CD4-positive, alpha-beta memory T cell (primary cell): ENCODE data around the gene TMEM154. TPM values are rescaled to one million over a fixed set of nuclear protein-coding genes. Genes with fewer than 3 reads are reported as not detected.

ENCODE experiments used
- CTCF ChIA-PET: fragments of 350-600 bp; sonication (Branson Sonifier 250); formaldehyde crosslinking; loops from one replicate; lab custom pipeline; 2021; ENCODE audit warnings: inconsistent platforms; ENCODE audit not compliant: partially characterized antibody; lab: Charles Lee
- POLR2A ChIA-PET: fragments of 350-600 bp; sonication (Branson Sonifier 250); formaldehyde crosslinking; loops from one replicate; lab custom pipeline; 2021; ENCODE audit not compliant: partially characterized antibody; lab: Charles Lee
- DNase-seq, 5 donors: peaks; one replicate each; pipeline versions ENCODE4 v3.0.0 to v3.0.0-alpha.2; 2020 to 2022; ENCODE audit warnings: mixed read lengths in 1 of 5
- H3K27ac ChIP-seq: one replicate; pipeline ENCODE4 v1.7.0; 2013; ENCODE audit warnings: low read depth, low read length
- H3K27me3 ChIP-seq: 2 replicates; pipeline ENCODE4 v1.7.0; 2013; ENCODE audit warnings: mild to moderate bottlenecking, low read length, moderate library complexity; ENCODE audit not compliant: insufficient read depth
- H3K36me3 ChIP-seq: 2 replicates; pipeline ENCODE4 v1.7.0; 2013; ENCODE audit warnings: mild to moderate bottlenecking, low read length, moderate library complexity; ENCODE audit not compliant: insufficient read depth
- H3K4me1 ChIP-seq: 2 replicates; pipeline ENCODE4 v1.7.0; 2013; ENCODE audit warnings: mild to moderate bottlenecking, low read length, moderate library complexity; ENCODE audit not compliant: insufficient read depth
- H3K4me3 ChIP-seq, 2 donors: one replicate each; pipeline ENCODE4 v1.7.0; 2013; ENCODE audit warnings: low read length in 2 of 2, mild to moderate bottlenecking in 1 of 2
- H3K9me3 ChIP-seq, 2 donors: one replicate each; pipeline ENCODE4 v1.7.0; 2013; ENCODE audit warnings: low read length in 2 of 2, control low read depth in 1 of 2; ENCODE audit not compliant: control insufficient read depth in 1 of 2
- H3K27ac Mint-ChIP-seq, 7 donors: one replicate each; pipeline ENCODE4 v1.8.0; 2020 to 2021; ENCODE audit warnings: mixed read lengths in 7 of 7, mild to moderate bottlenecking in 6 of 7, inconsistent platforms in 3 of 7, moderate library complexity in 3 of 7
- H3K27me3 Mint-ChIP-seq, 2 donors: one replicate each; pipeline ENCODE4 v1.8.0; 2020 to 2021; ENCODE audit warnings: mixed read lengths in 2 of 2
- H3K36me3 Mint-ChIP-seq, 2 donors: one replicate each; pipeline ENCODE4 v1.8.0; 2020 to 2021; ENCODE audit warnings: mixed read lengths in 2 of 2, inconsistent platforms in 1 of 2, mild to moderate bottlenecking in 1 of 2
- H3K4me1 Mint-ChIP-seq, 4 donors: one replicate each; pipeline ENCODE4 v1.8.0; 2020 to 2021; ENCODE audit warnings: mixed read lengths in 4 of 4, mild to moderate bottlenecking in 1 of 4
- H3K4me3 Mint-ChIP-seq, 8 donors: one replicate each; pipeline ENCODE4 v1.8.0; 2020 to 2021; ENCODE audit warnings: mixed read lengths in 8 of 8, mild to moderate bottlenecking in 7 of 8, moderate library complexity in 6 of 8, inconsistent platforms in 3 of 8
- H3K9me3 Mint-ChIP-seq, 8 donors: one replicate each; pipeline ENCODE4 v1.8.0; 2020 to 2021; ENCODE audit warnings: mixed read lengths in 8 of 8, mild to moderate bottlenecking in 5 of 8, inconsistent platforms in 3 of 8, moderate library complexity in 1 of 8
- intact Hi-C: fragments of 100-400 bp; cut with micrococcal nuclease; formaldehyde crosslinking; loops from one replicate; pipeline ENCODE4 v1.15.1; 2023
- polyA plus RNA-seq, 2 donors: library from polyadenylated mRNA; unstranded; fragments of 300-500 nt; fragmentation: Illumina TruSeq; gene quantifications; one replicate each; pipeline ENCODE4 v1.2.3, GENCODE V29; 2021
- total RNA-seq, 2 experiments: library from RNA; stranded (reverse); gene quantifications; one replicate each; pipeline ENCODE4 v1.2.3, GENCODE V29; 2021

TMEM154 gene
- total and polyA plus RNA-seq, 4 experiments from 2014 or later = 35.2 to 46.7 (median 40.3) TPM

- CTCF ChIA-PET = interaction anchor here (0.7 to 3.7 kb wide), 9 partner anchors 25 to 178 kb away, joined by 3 to 21 read pairs (median 7); no protein-coding TSS in a partner anchor
- POLR2A ChIA-PET = interaction anchor here (0.6 to 4.3 kb wide), 14 partner anchors 8 to 788 kb away, joined by 3 to 36 read pairs (median 3); partner anchors contain the start of genes ARFIP1, FBXW7, TIGD4 and TMEM131L
- peak overlapping the region; percentile 91 to 97 (median 96) for H3K4me3 Mint-ChIP-seq
These were observed 956 bp downstream of the TMEM154 start for GRCh38 chr4:152678841-152679240.

GRCh38 chr4:152677117-152677516 is 2.7 kb downstream of the TMEM154 start:
- intact Hi-C loops = no loop called here
- Histone ChIP-seq H3K27me3 (no peaks in the 10 kb centered on the region), H3K27ac (no peak overlapping the region), H3K4me1 (peaks cover 47% of the 10 kb centered on the region), H3K36me3 (no peaks in the 10 kb centered on the region), H3K4me3 (no peak overlapping the region), H3K9me3 (no peaks in the 10 kb centered on the region)
- POLR2A ChIA-PET = interaction anchor here (1.2 to 1.4 kb wide), 2 partner anchors 34 to 141 kb away, joined by 4 to 7 read pairs; partner anchors contain the start of gene FBXW7
- H3K4me1 Mint-ChIP-seq = peaks cover 39 to 57% (median 50%) of the 10 kb centered on the region in 4 donors
- H3K27ac Mint-ChIP-seq = peak overlapping the region in 3 of 7 donors; percentile 0 to 75 (median 47)
- H3K4me3 Mint-ChIP-seq = peak overlapping the region in 1 of 8 donors; percentile 31
- no peaks in the 10 kb centered on the region for H3K27me3 Mint-ChIP-seq
- CTCF ChIA-PET = interaction anchor here (1.2 to 3.7 kb wide), 4 partner anchors 37 to 269 kb away, joined by 3 to 21 read pairs (median 14); no protein-coding TSS in a partner anchor
- H3K36me3 Mint-ChIP-seq = peaks cover 23 to 26% of the 10 kb centered on the region in 2 donors
- no peak for DNase-seq
- no peaks in the 10 kb centered on the region for H3K9me3 Mint-ChIP-seq

More at GRCh38 chr4:152678841-152679240, 956 bp downstream of the TMEM154 start:
- H3K9me3 ChIP-seq = no peaks in the 10 kb centered on the region
- H3K27me3 Mint-ChIP-seq = no peaks in the 10 kb centered on the region
- DNase-seq = no peak
- H3K27me3 ChIP-seq = no peaks in the 10 kb centered on the region
- peaks cover 16 to 21% of the 10 kb centered on the region in 2 donors for H3K36me3 Mint-ChIP-seq
- peaks cover 47% of the 10 kb centered on the region for H3K4me1 ChIP-seq
- peak overlapping the region in 1 of 2 donors; percentile 62 for H3K4me3 ChIP-seq
- peaks cover 36 to 53% (median 47%) of the 10 kb centered on the region in 4 donors for H3K4me1 Mint-ChIP-seq
- intact Hi-C loops = loop anchor here (1.0 to 2.0 kb wide), 4 partner anchors 18 to 178 kb away; partner anchors contain the start of genes ARFIP1, FBXW7 and TIGD4
- no peak overlapping the region for H3K27ac ChIP-seq
- H3K36me3 ChIP-seq = no peaks in the 10 kb centered on the region
- no peaks in the 10 kb centered on the region for H3K9me3 Mint-ChIP-seq
- peak overlapping the region; percentile 19 to 97 (median 89) for H3K27ac Mint-ChIP-seq

- Histone ChIP-seq H3K4me1 (peaks cover 47% of the 10 kb centered on the region), H3K36me3 (no peaks in the 10 kb centered on the region), H3K9me3 (no peaks in the 10 kb centered on the region), H3K27me3 (no peaks in the 10 kb centered on the region), H3K4me3 (no peak overlapping the region), H3K27ac (no peak overlapping the region)
- peak overlapping the region in 4 of 8 donors; percentile 22 to 56 (median 41) for H3K4me3 Mint-ChIP-seq
- H3K36me3 Mint-ChIP-seq = peaks cover 24 to 28% of the 10 kb centered on the region in 2 donors
- POLR2A ChIA-PET = interaction anchor here (1.2 to 1.4 kb wide), 2 partner anchors 33 to 140 kb away, joined by 4 to 7 read pairs; partner anchors contain the start of gene FBXW7
- no peak for DNase-seq
- peaks cover 38 to 57% (median 50%) of the 10 kb centered on the region in 4 donors for H3K4me1 Mint-ChIP-seq
- peak overlapping the region in 6 of 7 donors; percentile 50 to 80 (median 72) for H3K27ac Mint-ChIP-seq
- no peaks in the 10 kb centered on the region for H3K27me3 Mint-ChIP-seq
- intact Hi-C loops = no loop called here
- H3K9me3 Mint-ChIP-seq = no peaks in the 10 kb centered on the region
- CTCF ChIA-PET = interaction anchor here (1.1 to 3.1 kb wide), 5 partner anchors 31 to 268 kb away, joined by 3 to 12 read pairs (median 3); no protein-coding TSS in a partner anchor
These were observed 3.5 kb downstream of the TMEM154 start for GRCh38 chr4:152676052-152676854.

DNA sequence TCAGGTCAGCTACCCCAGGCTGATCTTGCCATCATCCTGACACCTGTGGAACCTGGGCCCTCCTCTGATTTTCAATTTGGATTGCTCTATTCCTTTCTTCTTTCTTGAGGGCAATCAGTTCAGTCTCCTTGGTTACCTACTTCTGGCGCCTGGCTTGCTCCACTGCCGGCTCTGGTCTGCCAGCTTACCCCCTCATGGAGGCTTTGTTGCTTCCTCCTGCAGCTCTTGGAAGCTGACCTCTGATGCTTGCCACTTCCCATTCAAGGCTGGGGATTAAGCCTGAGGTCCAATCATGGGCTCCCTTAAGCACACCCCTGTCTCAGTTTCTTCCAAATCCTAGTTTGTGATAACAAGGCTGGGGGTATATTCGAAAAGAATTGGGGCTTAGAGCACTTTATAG is 5.4 kb downstream of the TMEM154 start:
- no peaks in the 10 kb centered on the region for H3K27me3 Mint-ChIP-seq
- H3K9me3 Mint-ChIP-seq = no peaks in the 10 kb centered on the region
- POLR2A ChIA-PET = no interaction called here
- H3K36me3 Mint-ChIP-seq = peaks cover 28 to 38% of the 10 kb centered on the region in 2 donors
- H3K27ac Mint-ChIP-seq = peak overlapping the region in 1 of 7 donors; percentile 19
- Histone ChIP-seq H3K4me3 (no peak overlapping the region), H3K27ac (no peak overlapping the region), H3K36me3 (no peaks in the 10 kb centered on the region), H3K9me3 (no peaks in the 10 kb centered on the region), H3K27me3 (no peaks in the 10 kb centered on the region), H3K4me1 (peaks cover 33% of the 10 kb centered on the region)
- peaks cover 38 to 47% (median 42%) of the 10 kb centered on the region in 4 donors for H3K4me1 Mint-ChIP-seq
- intact Hi-C loops = no loop called here
- CTCF ChIA-PET = interaction anchor here (0.7 to 2.5 kb wide), 3 partner anchors 105 to 173 kb away, joined by 3 to 6 read pairs (median 3); no protein-coding TSS in a partner anchor
- no peak overlapping the region for H3K4me3 Mint-ChIP-seq
- no peak for DNase-seq

- no peak overlapping the region for H3K4me3 Mint-ChIP-seq
- no peaks in the 10 kb centered on the region for H3K9me3 Mint-ChIP-seq
- Histone ChIP-seq H3K27me3 (no peaks in the 10 kb centered on the region), H3K4me1 (peaks cover 24% of the 10 kb centered on the region), H3K4me3 (no peak overlapping the region), H3K9me3 (no peaks in the 10 kb centered on the region), H3K27ac (no peak overlapping the region), H3K36me3 (no peaks in the 10 kb centered on the region)
- POLR2A ChIA-PET = no interaction called here
- CTCF ChIA-PET = interaction anchor here (1.3 kb wide), 1 partner anchor 105 kb away, joined by 3 read pairs; no protein-coding TSS in a partner anchor
- H3K27ac Mint-ChIP-seq = peak overlapping the region in 2 of 7 donors; percentile 7 to 16
- H3K4me1 Mint-ChIP-seq = peaks cover 33 to 38% (median 35%) of the 10 kb centered on the region in 4 donors
- intact Hi-C loops = no loop called here
- no peaks in the 10 kb centered on the region for H3K27me3 Mint-ChIP-seq
- H3K36me3 Mint-ChIP-seq = peaks cover 29 to 39% of the 10 kb centered on the region in 2 donors
- no peak for DNase-seq
These were observed 6.3 kb downstream of the TMEM154 start for GRCh38 chr4:152673489-152673888.

- Mint-ChIP-seq H3K27ac (peak overlapping the region in 1 of 7 donors; percentile 37), H3K9me3 (no peaks in the 10 kb centered on the region), H3K36me3 (peaks cover 34 to 45% of the 10 kb centered on the region in 2 donors), H3K4me1 (peaks cover 25 to 28% (median 27%) of the 10 kb centered on the region in 4 donors), H3K27me3 (no peaks in the 10 kb centered on the region), H3K4me3 (peak overlapping the region in 1 of 8 donors; percentile 4)
- Histone ChIP-seq H3K4me3 (no peak overlapping the region), H3K27me3 (no peaks in the 10 kb centered on the region), H3K9me3 (no peaks in the 10 kb centered on the region), H3K4me1 (peaks cover 16% of the 10 kb centered on the region), H3K27ac (no peak overlapping the region), H3K36me3 (no peaks in the 10 kb centered on the region)
- ChIA-PET POLR2A (no interaction called here), CTCF (interaction anchor here (1.1 to 2.5 kb wide), 2 partner anchors 62 to 174 kb away, joined by 4 to 6 read pairs; no protein-coding TSS in a partner anchor)
- no peak for DNase-seq
- intact Hi-C loops = no loop called here
These were observed 7.3 kb downstream of the TMEM154 start for GRCh38 chr4:152672206-152673092.
